HTR-8/SVneo (cell line): Measurements from ENCODE around the gene PACC1.
"Not testable (repeated sequence)": the region's sequence is repeated elsewhere in the genome, so short reads cannot be mapped to it uniquely, and the experiment has no call there.

Experiments used
- DNase-seq: peaks from one replicate; pipeline ENCODE4 v3.0.0; 2011; ENCODE audit warnings: low spot score, mixed read lengths; ENCODE audit not compliant: insufficient read length
- FAIRE-seq: peaks from 2 replicates; lab custom pipeline; 2011; peaks lifted over from hg19 to GRCh38; lab: Jason Lieb, UNC

Gene PACC1

DNA sequence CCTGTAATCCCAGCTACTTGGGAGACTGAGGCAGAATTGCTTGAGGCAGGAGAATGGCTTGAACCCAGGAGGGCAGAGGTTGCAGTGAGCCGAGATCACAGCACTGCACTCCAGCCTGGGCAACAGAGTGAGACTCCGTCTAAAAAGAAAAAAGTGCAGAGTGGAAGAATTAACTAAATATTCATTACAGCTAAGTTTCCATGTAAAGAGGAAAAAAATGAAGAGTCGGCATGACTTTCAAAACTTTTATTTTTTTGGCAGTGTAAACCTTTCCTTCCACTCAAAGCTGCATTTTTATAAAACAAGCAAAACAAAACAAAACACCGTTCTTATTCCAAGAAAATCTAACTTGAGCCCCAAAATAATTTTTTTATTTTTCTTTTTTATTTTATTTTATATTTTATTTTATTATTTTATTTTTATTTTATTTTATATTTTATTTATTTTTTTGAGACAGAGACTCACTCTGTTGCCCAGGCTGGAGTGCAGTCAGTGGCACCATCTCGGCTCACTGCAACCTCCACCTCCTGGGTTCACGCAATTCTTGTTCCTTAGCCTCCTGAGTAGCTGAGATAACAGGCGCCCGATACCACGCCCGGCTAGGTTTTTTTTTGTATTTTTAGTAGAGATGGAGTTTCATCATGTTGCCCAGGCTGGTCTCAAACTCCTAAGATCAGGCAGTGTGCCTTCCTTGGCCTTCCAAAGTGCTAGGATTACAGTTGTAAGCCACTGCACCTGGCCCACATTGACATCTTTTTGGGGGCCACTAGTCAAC is 62.9 kb downstream of the PACC1 start:
- FAIRE-seq (no peak), DNase-seq (no peak)

DNA sequence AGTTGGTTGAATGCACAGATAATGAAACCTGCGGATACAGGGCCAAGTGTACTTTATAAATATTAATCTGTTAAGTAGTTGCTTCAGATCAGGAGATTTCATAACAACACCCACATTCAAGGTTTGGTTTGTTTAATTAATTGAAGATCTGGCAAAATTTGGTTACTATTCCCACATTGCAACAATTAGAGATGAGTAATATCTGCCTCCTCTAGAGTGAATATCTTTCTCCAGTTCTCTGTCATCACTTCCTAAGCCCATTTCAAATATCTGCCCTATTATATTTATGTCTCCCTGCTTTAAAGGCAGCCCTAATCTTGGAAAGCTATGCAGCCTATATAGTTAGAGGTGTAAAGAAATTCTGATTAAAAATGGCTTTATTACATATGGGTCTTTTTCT is 68.1 kb downstream of the PACC1 start:
- DNase-seq (no peak), FAIRE-seq (no peak)

DNA sequence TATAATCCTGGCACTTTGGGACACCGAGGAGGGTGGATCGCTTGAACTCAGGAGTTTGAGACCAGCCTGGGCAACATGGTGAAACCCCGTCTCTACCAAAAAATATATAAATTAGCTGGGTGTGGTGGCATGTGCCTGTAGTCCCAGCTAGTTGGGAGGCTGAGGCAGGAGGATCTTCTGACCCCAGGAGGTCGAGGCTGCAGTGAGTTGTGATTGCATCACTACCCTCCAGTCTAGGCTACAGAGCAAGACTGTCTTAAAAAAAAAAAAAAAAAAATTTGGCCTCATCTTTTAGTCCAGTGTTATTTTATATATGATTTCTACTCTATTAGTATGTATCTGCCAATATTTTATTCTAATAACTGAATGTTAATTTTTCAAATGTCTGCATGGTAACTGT is 69.8 kb downstream of the PACC1 start:
- FAIRE-seq (no peak), DNase-seq (no peak)

DNA sequence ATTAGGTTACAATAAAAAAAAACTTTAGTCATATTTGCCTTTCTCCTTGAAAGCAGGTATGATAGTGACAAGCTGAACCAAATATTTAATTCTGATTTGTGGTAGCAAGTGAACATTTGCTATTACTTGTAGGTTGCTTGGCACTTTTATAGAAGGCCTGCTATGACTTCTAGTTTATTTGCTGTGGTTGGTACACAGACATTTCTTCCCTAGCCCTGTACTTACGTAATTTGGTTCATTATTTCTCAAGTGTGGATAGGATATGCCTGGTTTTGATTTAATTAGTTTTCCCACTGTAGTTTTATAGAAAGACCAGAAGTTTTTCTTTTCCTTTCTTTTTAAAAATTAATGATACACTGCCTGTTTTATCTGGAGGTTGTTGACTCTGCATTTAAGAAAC is 73.6 kb downstream of the PACC1 start:
- DNase-seq, result no peak
- no peak for FAIRE-seq

DNA sequence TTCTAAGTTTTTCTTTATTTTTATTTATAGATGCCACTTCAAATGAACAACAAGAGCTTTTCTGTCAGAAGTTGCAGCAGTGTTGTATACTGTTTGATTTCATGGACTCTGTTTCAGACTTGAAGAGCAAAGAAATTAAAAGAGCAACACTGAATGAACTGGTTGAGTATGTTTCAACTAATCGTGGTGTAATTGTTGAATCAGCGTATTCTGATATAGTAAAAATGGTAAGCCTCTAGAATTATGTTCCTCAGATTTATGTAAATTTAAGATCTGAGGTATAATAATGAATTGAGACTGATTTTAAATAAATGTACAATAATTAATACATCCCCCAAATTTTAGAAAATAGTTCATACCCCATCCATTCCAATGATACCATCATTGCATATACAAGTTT is 85.6 kb downstream of the PACC1 start:
- DNase-seq, result no peak
- no peak for FAIRE-seq

DNA sequence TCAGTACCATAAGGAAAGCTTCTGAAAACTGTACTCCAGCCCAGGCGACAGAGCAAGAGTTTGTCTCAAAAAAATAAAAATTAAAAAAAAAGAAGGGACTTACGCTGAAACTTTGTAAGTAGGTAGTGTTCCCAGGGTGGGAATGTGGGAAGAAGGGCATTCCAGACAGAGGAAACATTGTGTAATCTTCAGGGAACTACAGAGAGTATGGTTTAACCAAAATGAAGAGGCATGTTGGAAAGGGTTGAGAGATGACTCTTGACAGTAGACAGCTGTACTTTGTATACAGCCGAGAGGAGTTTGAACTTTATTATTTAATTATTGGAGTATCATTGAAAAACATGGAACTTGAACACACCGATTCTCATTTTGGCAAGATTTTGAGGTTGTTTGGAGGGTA is 86.4 kb downstream of the PACC1 start:
- no peak for DNase-seq
- no peak for FAIRE-seq

DNA sequence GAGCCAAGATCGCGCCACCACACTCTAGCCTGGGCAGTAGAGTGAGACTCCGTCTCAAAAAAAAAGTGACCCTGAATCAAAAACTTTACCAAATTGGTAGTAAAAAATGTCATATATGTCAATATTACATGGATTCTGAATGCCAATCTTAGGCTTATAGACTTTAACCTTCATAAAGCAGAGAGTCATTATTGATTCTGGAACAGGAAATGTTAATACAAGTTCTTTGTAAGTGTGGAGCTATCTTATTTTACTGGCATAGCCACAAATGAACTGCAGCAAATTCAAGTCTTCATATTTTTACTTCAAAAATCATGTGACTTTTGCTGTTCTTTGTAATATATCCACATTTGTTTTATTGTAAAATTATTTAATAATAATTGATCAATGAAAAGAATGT is 88.1 kb downstream of the PACC1 start:
- no peak for DNase-seq
- no peak for FAIRE-seq

DNA sequence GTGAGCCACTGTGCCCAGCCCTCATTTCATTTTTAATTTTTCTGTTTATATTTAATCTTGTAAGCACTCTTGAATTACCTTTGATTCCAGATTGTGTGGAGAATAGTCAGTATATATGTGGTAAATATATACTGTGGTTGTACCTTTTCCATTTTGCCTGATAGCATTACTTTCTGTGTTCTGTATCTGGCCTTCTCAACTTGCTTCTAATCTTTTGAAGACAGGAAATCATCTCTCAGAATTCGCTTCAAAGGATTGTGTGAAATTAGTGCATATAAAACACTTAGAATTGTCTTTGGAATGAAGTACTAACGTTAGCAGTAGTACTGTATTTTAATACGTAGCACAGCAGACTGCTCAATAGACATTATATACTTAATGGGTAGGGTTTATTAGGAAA is 91.6 kb downstream of the PACC1 start:
- DNase-seq, result no peak
- FAIRE-seq, result no peak

DNA sequence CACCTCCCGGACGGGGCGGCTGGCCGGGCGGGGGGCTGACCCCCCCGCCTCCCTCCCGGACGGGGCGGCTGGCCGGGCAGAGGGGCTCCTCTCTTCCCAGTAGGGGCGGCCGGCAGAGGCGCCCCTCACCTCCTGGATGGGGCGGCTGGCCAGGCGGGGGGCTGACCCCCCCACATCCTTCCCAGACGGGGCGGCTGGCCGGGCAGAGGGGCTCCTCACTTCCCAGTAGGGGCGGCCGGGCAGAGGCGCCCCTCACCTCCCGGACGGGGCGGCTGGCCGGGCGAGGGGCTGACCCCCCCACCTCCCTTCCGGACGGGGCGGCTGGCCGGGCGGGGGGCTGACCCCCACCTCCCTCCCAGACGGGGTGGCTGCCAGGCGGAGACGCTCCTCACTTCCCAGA is 93.7 kb downstream of the PACC1 start:
- FAIRE-seq, DNase-seq: not testable (repeated sequence)

DNA sequence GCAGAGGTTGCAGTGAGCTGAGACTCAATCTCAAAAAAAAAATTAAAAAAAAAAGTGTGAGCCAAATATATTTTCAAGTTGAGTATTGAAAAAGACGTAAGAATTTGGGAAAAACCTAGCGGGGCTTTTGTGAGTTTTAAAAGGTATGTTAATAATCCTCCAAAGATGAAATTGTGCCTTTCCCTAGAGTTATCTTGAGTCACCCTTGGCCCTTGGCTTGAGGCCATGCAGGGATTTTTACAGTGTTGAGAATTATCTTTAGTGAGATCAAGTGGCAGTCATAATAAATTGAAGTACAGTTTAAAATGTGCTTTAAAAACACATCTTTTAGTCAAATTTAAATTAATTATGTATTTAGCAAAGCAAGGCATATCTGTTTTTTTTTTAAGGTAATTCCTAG is 96.8 kb downstream of the PACC1 start:
- no peak for DNase-seq
- FAIRE-seq, result no peak

DNA sequence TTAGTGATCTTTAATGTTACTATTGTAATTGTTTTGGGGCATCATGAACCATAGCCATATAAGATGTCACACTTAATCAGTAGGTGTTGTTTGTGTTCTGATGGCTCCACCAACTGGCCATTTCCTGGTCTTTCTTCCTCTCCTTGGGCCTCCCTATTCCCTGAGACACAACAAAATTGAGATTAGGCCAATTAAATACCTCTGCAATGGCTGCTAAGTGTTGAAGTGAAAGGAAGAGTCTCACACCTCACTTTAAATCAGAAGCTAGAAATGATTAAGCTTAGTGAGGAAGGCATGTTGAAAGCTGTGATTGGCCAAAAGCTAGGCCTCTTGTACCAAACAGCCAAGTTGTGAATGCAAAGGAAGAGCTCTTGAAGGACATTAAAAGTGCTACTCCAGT is 98.8 kb downstream of the PACC1 start:
- FAIRE-seq (no peak), DNase-seq (no peak)

DNA sequence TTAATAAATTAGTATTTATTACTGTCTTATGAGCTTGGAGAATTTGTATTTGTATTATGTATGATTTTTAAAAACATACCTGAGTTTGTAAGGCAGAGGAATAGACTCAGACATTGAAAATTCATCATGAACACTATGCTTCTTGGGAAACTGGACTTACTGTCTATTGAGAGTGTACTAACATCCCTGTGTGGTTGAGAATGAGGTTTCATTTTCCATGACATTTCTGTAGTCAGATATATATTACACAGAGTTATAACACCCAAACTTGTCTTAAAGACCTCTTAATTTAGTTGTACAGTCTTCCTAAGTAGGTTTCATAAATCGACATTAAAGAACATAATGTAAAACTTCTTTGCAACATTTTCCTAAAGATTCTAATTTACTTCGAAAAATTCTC is 99.5 kb downstream of the PACC1 start:
- FAIRE-seq (no peak), DNase-seq (no peak)
